ENCODE results near the gene IKZF1. TPM values are rescaled to one million over a fixed set of nuclear protein-coding genes. Genes with fewer than 3 reads are reported as not detected.

The IKZF1 gene
- total and polyA plus RNA-seq, 12 donors, result 0.98 to 31.5 (median 9.4) TPM

- no peak for TF ChIP-seq CTCF (IDR thresholded peaks at IDR 0.05)
- TF ChIP-seq POLR2A (IDR thresholded peaks at IDR 0.05), result no peak
- Histone ChIP-seq H3K4me3 (no peak overlapping the region), H3K27ac (no peak overlapping the region), H3K9me3 (replicated peaks in 1 of 3) (peaks cover 0 to 4% (median 0%) of the 10 kb centered on the region in 3 donors), H3K4me1 (replicated peaks in 1 of 2) (no peaks in the 10 kb centered on the region), H3K27me3 (no peaks in the 10 kb centered on the region), H3K36me3 (replicated peaks in 1 of 2) (no peaks in the 10 kb centered on the region)
- WGBS, 4 donors, result 43 to 50% (median 49%) methylated on average over 2 of the region's 2 CpGs
- intact Hi-C loops (cut with DNase I), result no loop called here
- DNase-seq, result no peak
Observed at GRCh38 chr7:50366311-50366710, 61.8 kb downstream of the IKZF1 start.

GRCh38 chr7:50367100-50367499 is 62.6 kb downstream of the IKZF1 start:
- H3K4me1 ChIP-seq (replicated peaks in 1 of 2), result no peaks in the 10 kb centered on the region
- TF ChIP-seq CTCF (IDR thresholded peaks at IDR 0.05), result no peak
- TF ChIP-seq POLR2A (IDR thresholded peaks at IDR 0.05), result no peak
- H3K9me3 ChIP-seq (replicated peaks in 1 of 3), result peaks cover 0 to 4% (median 0%) of the 10 kb centered on the region in 3 donors
- no peaks in the 10 kb centered on the region for H3K36me3 ChIP-seq (replicated peaks in 1 of 2)
- no peak overlapping the region for H3K27ac ChIP-seq
- 67 to 79% (median 72%) methylated on average over 2 of the region's 2 CpGs for WGBS, 4 donors
- DNase-seq, result no peak
- no peaks in the 10 kb centered on the region for H3K27me3 ChIP-seq
- H3K4me3 ChIP-seq, result no peak overlapping the region
- intact Hi-C loops (cut with DNase I), result no loop called here

GRCh38 chr7:50367570-50367969 is 63.1 kb downstream of the IKZF1 start:
- intact Hi-C loops (cut with DNase I), result no loop called here
- no peaks in the 10 kb centered on the region for H3K4me1 ChIP-seq (replicated peaks in 1 of 2)
- no peak overlapping the region for H3K4me3 ChIP-seq
- no peak overlapping the region for H3K27ac ChIP-seq
- peaks cover 0 to 4% (median 0%) of the 10 kb centered on the region in 3 donors for H3K9me3 ChIP-seq (replicated peaks in 1 of 3)
- no peaks in the 10 kb centered on the region for H3K36me3 ChIP-seq (replicated peaks in 1 of 2)
- no peak for DNase-seq
- WGBS, 4 donors, result 71 to 88% (median 79%) methylated on average over 6 of the region's 6 CpGs
- no peak for TF ChIP-seq POLR2A (IDR thresholded peaks at IDR 0.05)
- TF ChIP-seq CTCF (IDR thresholded peaks at IDR 0.05), result no peak
- H3K27me3 ChIP-seq, result no peaks in the 10 kb centered on the region

GRCh38 chr7:50368366-50368765 is 63.9 kb downstream of the IKZF1 start:
- Histone ChIP-seq H3K27ac (no peak overlapping the region), H3K9me3 (replicated peaks in 1 of 3) (peaks cover 0 to 4% (median 0%) of the 10 kb centered on the region in 3 donors), H3K4me3 (no peak overlapping the region), H3K27me3 (no peaks in the 10 kb centered on the region), H3K4me1 (replicated peaks in 1 of 2) (no peaks in the 10 kb centered on the region), H3K36me3 (replicated peaks in 1 of 2) (no peaks in the 10 kb centered on the region)
- intact Hi-C loops (cut with DNase I), result no loop called here
- 79 to 90% (median 85%) methylated on average over 4 of the region's 4 CpGs for WGBS, 4 donors
- TF ChIP-seq POLR2A (IDR thresholded peaks at IDR 0.05), result no peak
- no peak for TF ChIP-seq CTCF (IDR thresholded peaks at IDR 0.05)
- DNase-seq, result no peak

Data from adrenal gland (tissue), 12 donors.